Measurements from ENCODE around the gene SMAD7. TPM values are rescaled to one million over a fixed set of nuclear protein-coding genes. Genes with fewer than 3 reads are reported as not detected.

The SMAD7 gene
- polyA plus RNA-seq, 4 donors: 17.2 to 64.1 (median 21.2) TPM

- H3K4me1 ChIP-seq (ENCODE audit: control insufficient read depth in 3 of 3, insufficient read depth in 2 of 3, low read depth in 1 of 3, low read length in 2 of 3): peaks cover 41 to 94% (median 59%) of the 10 kb centered on the region in 3 donors
- H3K36me3 ChIP-seq (ENCODE audit: control insufficient read depth in 3 of 3, insufficient read depth in 2 of 3, low read depth in 1 of 3, low read length in 3 of 3): peaks cover 0 to 82% (median 9%) of the 10 kb centered on the region in 3 donors
- DNase-seq: no peak
- H3K27ac ChIP-seq (ENCODE audit: low read depth in 1 of 3, low read length in 2 of 3): peak overlapping the region; percentile 22 to 77 (median 43)
- no peaks in the 10 kb centered on the region for H3K27me3 ChIP-seq (ENCODE audit: control insufficient read depth in 3 of 3, insufficient read depth in 3 of 3, low read length in 3 of 3)
- H3K9me3 ChIP-seq (ENCODE audit: control insufficient read depth in 2 of 2, insufficient read depth in 1 of 2, low read depth in 1 of 2, low read length in 1 of 2): no peaks in the 10 kb centered on the region
- 39 to 74% (median 60%) methylated on average over 14 of the region's 14 CpGs for WGBS, 3 donors
- H3K4me3 ChIP-seq (ENCODE audit: low read depth in 1 of 3, low read length in 3 of 3): no peak overlapping the region
- FAIRE-seq: no peak
Observed at GRCh38 chr18:48934723-48935432, 15.9 kb downstream of the SMAD7 start.

- Histone ChIP-seq H3K9me3 (ENCODE audit: control insufficient read depth in 2 of 2, insufficient read depth in 1 of 2, low read depth in 1 of 2, low read length in 1 of 2) (no peaks in the 10 kb centered on the region), H3K4me1 (ENCODE audit: control insufficient read depth in 3 of 3, insufficient read depth in 2 of 3, low read depth in 1 of 3, low read length in 2 of 3) (peaks cover 37 to 94% (median 63%) of the 10 kb centered on the region in 3 donors), H3K27ac (ENCODE audit: low read depth in 1 of 3, low read length in 2 of 3) (peak overlapping the region in 2 of 3 donors; percentile 34 to 43), H3K4me3 (ENCODE audit: low read depth in 1 of 3, low read length in 3 of 3) (no peak overlapping the region), H3K36me3 (ENCODE audit: control insufficient read depth in 3 of 3, insufficient read depth in 2 of 3, low read depth in 1 of 3, low read length in 3 of 3) (peaks cover 0 to 77% (median 7%) of the 10 kb centered on the region in 3 donors), H3K27me3 (ENCODE audit: control insufficient read depth in 3 of 3, insufficient read depth in 3 of 3, low read length in 3 of 3) (no peaks in the 10 kb centered on the region)
- no peak for FAIRE-seq
- WGBS, 3 donors: 44 to 85% (median 58%) methylated on average over 3 of the region's 3 CpGs
- no peak for DNase-seq
Observed at GRCh38 chr18:48934415-48934722, 16.4 kb downstream of the SMAD7 start.

- no peak for FAIRE-seq
- WGBS, 3 donors: 65 to 84% (median 83%) methylated on average over 23 of the region's 23 CpGs
- Histone ChIP-seq H3K27me3 (ENCODE audit: control insufficient read depth in 3 of 3, insufficient read depth in 3 of 3, low read length in 3 of 3) (no peaks in the 10 kb centered on the region), H3K36me3 (ENCODE audit: control insufficient read depth in 3 of 3, insufficient read depth in 2 of 3, low read depth in 1 of 3, low read length in 3 of 3) (peaks cover 0 to 75% (median 5%) of the 10 kb centered on the region in 3 donors), H3K9me3 (ENCODE audit: control insufficient read depth in 2 of 2, insufficient read depth in 1 of 2, low read depth in 1 of 2, low read length in 1 of 2) (no peaks in the 10 kb centered on the region), H3K4me3 (ENCODE audit: low read depth in 1 of 3, low read length in 3 of 3) (no peak overlapping the region), H3K4me1 (ENCODE audit: control insufficient read depth in 3 of 3, insufficient read depth in 2 of 3, low read depth in 1 of 3, low read length in 2 of 3) (peaks cover 37 to 94% (median 64%) of the 10 kb centered on the region in 3 donors), H3K27ac (ENCODE audit: low read depth in 1 of 3, low read length in 2 of 3) (peak overlapping the region; percentile 34 to 91 (median 39))
- DNase-seq: no peak
Observed at GRCh38 chr18:48933578-48934414, 17.0 kb downstream of the SMAD7 start.

GRCh38 chr18:48932822-48933510 is 17.8 kb downstream of the SMAD7 start:
- H3K9me3 ChIP-seq (ENCODE audit: control insufficient read depth in 2 of 2, insufficient read depth in 1 of 2, low read depth in 1 of 2, low read length in 1 of 2): no peaks in the 10 kb centered on the region
- no peak overlapping the region for H3K4me3 ChIP-seq (ENCODE audit: low read depth in 1 of 3, low read length in 3 of 3)
- DNase-seq (peak in 1 of 2 donors; percentile 39), FAIRE-seq (no peak)
- WGBS, 3 donors: 55 to 68% (median 65%) methylated on average over 10 of the region's 10 CpGs
- peak overlapping the region; percentile 34 to 91 (median 39) for H3K27ac ChIP-seq (ENCODE audit: low read depth in 1 of 3, low read length in 2 of 3)
- H3K4me1 ChIP-seq (ENCODE audit: control insufficient read depth in 3 of 3, insufficient read depth in 2 of 3, low read depth in 1 of 3, low read length in 2 of 3): peaks cover 30 to 94% (median 61%) of the 10 kb centered on the region in 3 donors
- H3K36me3 ChIP-seq (ENCODE audit: control insufficient read depth in 3 of 3, insufficient read depth in 2 of 3, low read depth in 1 of 3, low read length in 3 of 3): peaks cover 0 to 73% (median 5%) of the 10 kb centered on the region in 3 donors
- no peaks in the 10 kb centered on the region for H3K27me3 ChIP-seq (ENCODE audit: control insufficient read depth in 3 of 3, insufficient read depth in 3 of 3, low read length in 3 of 3)

- Histone ChIP-seq H3K4me1 (ENCODE audit: control insufficient read depth in 3 of 3, insufficient read depth in 2 of 3, low read depth in 1 of 3, low read length in 2 of 3) (peaks cover 30 to 94% (median 65%) of the 10 kb centered on the region in 3 donors), H3K27ac (ENCODE audit: low read depth in 1 of 3, low read length in 2 of 3) (peak overlapping the region; percentile 34 to 91 (median 39)), H3K4me3 (ENCODE audit: low read depth in 1 of 3, low read length in 3 of 3) (no peak overlapping the region), H3K27me3 (ENCODE audit: control insufficient read depth in 3 of 3, insufficient read depth in 3 of 3, low read length in 3 of 3) (no peaks in the 10 kb centered on the region), H3K9me3 (ENCODE audit: control insufficient read depth in 2 of 2, insufficient read depth in 1 of 2, low read depth in 1 of 2, low read length in 1 of 2) (no peaks in the 10 kb centered on the region), H3K36me3 (ENCODE audit: control insufficient read depth in 3 of 3, insufficient read depth in 2 of 3, low read depth in 1 of 3, low read length in 3 of 3) (peaks cover 0 to 73% (median 5%) of the 10 kb centered on the region in 3 donors)
- 22 to 24% (median 23%) methylated on average over 7 of the region's 7 CpGs for WGBS, 3 donors
- no peak for DNase-seq
- FAIRE-seq: no peak
Observed at GRCh38 chr18:48932462-48932818, 18.3 kb downstream of the SMAD7 start.

GRCh38 chr18:48931680-48932461 is 18.9 kb downstream of the SMAD7 start:
- H3K4me3 ChIP-seq (ENCODE audit: low read depth in 1 of 3, low read length in 3 of 3): no peak overlapping the region
- no peaks in the 10 kb centered on the region for H3K9me3 ChIP-seq (ENCODE audit: control insufficient read depth in 2 of 2, insufficient read depth in 1 of 2, low read depth in 1 of 2, low read length in 1 of 2)
- no peaks in the 10 kb centered on the region for H3K27me3 ChIP-seq (ENCODE audit: control insufficient read depth in 3 of 3, insufficient read depth in 3 of 3, low read length in 3 of 3)
- DNase-seq: peak in 1 of 2 donors; percentile 50
- no peak for FAIRE-seq
- peaks cover 0 to 73% (median 5%) of the 10 kb centered on the region in 3 donors for H3K36me3 ChIP-seq (ENCODE audit: control insufficient read depth in 3 of 3, insufficient read depth in 2 of 3, low read depth in 1 of 3, low read length in 3 of 3)
- 24 to 34% (median 24%) methylated on average over 11 of the region's 11 CpGs for WGBS, 3 donors
- H3K27ac ChIP-seq (ENCODE audit: low read depth in 1 of 3, low read length in 2 of 3): peak overlapping the region; percentile 34 to 91 (median 78)
- H3K4me1 ChIP-seq (ENCODE audit: control insufficient read depth in 3 of 3, insufficient read depth in 2 of 3, low read depth in 1 of 3, low read length in 2 of 3): peaks cover 35 to 94% (median 71%) of the 10 kb centered on the region in 3 donors

GRCh38 chr18:48930926-48931325 is 19.8 kb downstream of the SMAD7 start:
- no peaks in the 10 kb centered on the region for H3K9me3 ChIP-seq (ENCODE audit: control insufficient read depth in 2 of 2, insufficient read depth in 1 of 2, low read depth in 1 of 2, low read length in 1 of 2)
- H3K4me3 ChIP-seq (ENCODE audit: low read depth in 1 of 3, low read length in 3 of 3): no peak overlapping the region
- H3K27me3 ChIP-seq (ENCODE audit: control insufficient read depth in 3 of 3, insufficient read depth in 3 of 3, low read length in 3 of 3): no peaks in the 10 kb centered on the region
- H3K27ac ChIP-seq (ENCODE audit: low read depth in 1 of 3, low read length in 2 of 3): peak overlapping the region; percentile 78 to 91 (median 90)
- H3K36me3 ChIP-seq (ENCODE audit: control insufficient read depth in 3 of 3, insufficient read depth in 2 of 3, low read depth in 1 of 3, low read length in 3 of 3): peaks cover 0 to 73% (median 2%) of the 10 kb centered on the region in 3 donors
- WGBS, 3 donors: 67 to 70% (median 69%) methylated on average over 3 of the region's 3 CpGs
- FAIRE-seq (no peak), DNase-seq (peak in 1 of 2 donors; percentile 30)
- H3K4me1 ChIP-seq (ENCODE audit: control insufficient read depth in 3 of 3, insufficient read depth in 2 of 3, low read depth in 1 of 3, low read length in 2 of 3): peaks cover 37 to 97% (median 78%) of the 10 kb centered on the region in 3 donors

Measured in small intestine (tissue), 7 donors.